Panc1 (cell line): Measurements from ENCODE around the gene TMEM51. TPM values are rescaled to one million over a fixed set of nuclear protein-coding genes. Genes with fewer than 3 reads are reported as not detected.
"Not testable (repeated sequence)": the region's sequence is repeated elsewhere in the genome, so short reads cannot be mapped to it uniquely, and the experiment has no call there.

ENCODE experiments used
- ATAC-seq: fragments of 200-7000 bp; cut with Tn5 transposase; 2 replicates; pipeline ENCODE4 v1.9.1; 2020; ENCODE audit warnings: mild to moderate bottlenecking, moderate library complexity
- BruUV-seq: library from RNA; stranded (reverse); fragments of 400-500 nt; replicated peaks from 2 replicates; lab custom pipeline; 2021; lab: Mats Ljungman, UMichigan
- CTCF ChIA-PET: fragments of 300-600 bp; sonication (Branson Sonifier 250); formaldehyde crosslinking; loops from one replicate; lab custom pipeline; 2022; ENCODE audit warnings: antibody characterized with exemption; lab: Charles Lee
- POLR2A ChIA-PET: fragments of 300-600 bp; sonication (Branson Sonifier 250); formaldehyde crosslinking; loops from one replicate; lab custom pipeline; 2022; ENCODE audit warnings: antibody characterized with exemption; lab: Charles Lee
- DNase-seq: peaks from one replicate; pipeline ENCODE4 v3.0.0-alpha.2; 2010; ENCODE audit warnings: low read depth, low spot score
- H3K27ac ChIP-seq: 2 replicates; pipeline ENCODE4 v1.5.1; 2011; ENCODE audit warnings: mild to moderate bottlenecking, low read length, inconsistent platforms
- H3K27me3 ChIP-seq: fragments of 200-500 bp; sonication (Bioruptor generic); 2 replicates; pipeline ENCODE4 v1.6.0; 2014; ENCODE audit warnings: low read length, inconsistent platforms; ENCODE audit not compliant: control insufficient read depth, insufficient read depth
- H3K36me3 ChIP-seq: fragments of 200-500 bp; sonication (Bioruptor generic); 2 replicates; pipeline ENCODE4 v1.5.1; 2014; ENCODE audit warnings: inconsistent platforms, mild to moderate bottlenecking, low read length, moderate library complexity; ENCODE audit not compliant: control insufficient read depth, insufficient read depth
- H3K4me1 ChIP-seq: 2 replicates; pipeline ENCODE4 v1.5.1; 2011; ENCODE audit warnings: inconsistent platforms, mild to moderate bottlenecking, low read length, moderate library complexity; ENCODE audit not compliant: control insufficient read depth, insufficient read depth
- H3K4me3 ChIP-seq, 2 experiments: 2 replicates each; pipeline ENCODE4 v1.5.1; 2011 to 2012; ENCODE audit warnings: low read depth in 2 of 2, low read length in 2 of 2, mild to moderate bottlenecking in 2 of 2, inconsistent platforms in 1 of 2, moderate library complexity in 1 of 2
- H3K9me3 ChIP-seq: fragments of 200-500 bp; sonication (Bioruptor generic); 2 replicates; pipeline ENCODE4 v1.5.1; 2014; ENCODE audit warnings: low read depth, mild to moderate bottlenecking, inconsistent platforms, low read length, moderate library complexity; ENCODE audit not compliant: control insufficient read depth, insufficient read depth
- CTCF ChIP-seq: fragments of 450-650 bp; IDR thresholded peaks from 2 replicates; pipeline ENCODE4 v1.5.1; 2017; ENCODE audit warnings: mild to moderate bottlenecking
- POLR2AphosphoS5 ChIP-seq: IDR thresholded peaks from 2 replicates; pipeline ENCODE4 v1.6.1; 2012; ENCODE audit warnings: mild to moderate bottlenecking, low read depth, low read length, moderate library complexity
- REST ChIP-seq, 2 experiments: IDR thresholded peaks; 2 replicates each; pipeline ENCODE4 v1.6.1; 2011 to 2012; ENCODE audit warnings: low read depth in 2 of 2, control low read depth in 1 of 2, low read length in 1 of 2, mild to moderate bottlenecking in 1 of 2, moderate library complexity in 1 of 2; ENCODE audit not compliant: insufficient read depth in 1 of 2
- SIN3A ChIP-seq: IDR thresholded peaks from 2 replicates; pipeline ENCODE4 v1.6.1; 2012; ENCODE audit warnings: low read depth, mild to moderate bottlenecking, low read length, moderate library complexity, borderline replicate concordance; ENCODE audit not compliant: insufficient read depth
- TCF7L2 ChIP-seq: IDR thresholded peaks from 2 replicates; pipeline ENCODE4 v1.6.1; 2011; ENCODE audit warnings: mild to moderate bottlenecking, low read depth, low read length, inconsistent platforms
- in situ Hi-C: cut with HindIII; loops from 2 replicates; pipeline ENCODE4 v1.10.0; 2016; ENCODE audit warnings: low sequenced_read_pairs, low pct_unique_long_range_greater_than_20kb
- intact Hi-C: fragments of 100-400 bp; cut with micrococcal nuclease; formaldehyde crosslinking; loops from one replicate; pipeline ENCODE4 v1.10.0; 2022; ENCODE audit not compliant: unreplicated experiment
- total RNA-seq: library from RNA; stranded (reverse); gene quantifications from one replicate; pipeline ENCODE4 v1.2.1, GENCODE V29; 2021; ENCODE audit not compliant: unreplicated experiment

The TMEM51 gene
- total RNA-seq, 1 experiment from 2014 or later: 25.8 TPM

- CTCF ChIA-PET: no interaction called here
- BruUV-seq: no TSS peak
Observed at GRCh38 chr1:15174615-15174983, 21.1 kb downstream of the TMEM51 start.

DNA sequence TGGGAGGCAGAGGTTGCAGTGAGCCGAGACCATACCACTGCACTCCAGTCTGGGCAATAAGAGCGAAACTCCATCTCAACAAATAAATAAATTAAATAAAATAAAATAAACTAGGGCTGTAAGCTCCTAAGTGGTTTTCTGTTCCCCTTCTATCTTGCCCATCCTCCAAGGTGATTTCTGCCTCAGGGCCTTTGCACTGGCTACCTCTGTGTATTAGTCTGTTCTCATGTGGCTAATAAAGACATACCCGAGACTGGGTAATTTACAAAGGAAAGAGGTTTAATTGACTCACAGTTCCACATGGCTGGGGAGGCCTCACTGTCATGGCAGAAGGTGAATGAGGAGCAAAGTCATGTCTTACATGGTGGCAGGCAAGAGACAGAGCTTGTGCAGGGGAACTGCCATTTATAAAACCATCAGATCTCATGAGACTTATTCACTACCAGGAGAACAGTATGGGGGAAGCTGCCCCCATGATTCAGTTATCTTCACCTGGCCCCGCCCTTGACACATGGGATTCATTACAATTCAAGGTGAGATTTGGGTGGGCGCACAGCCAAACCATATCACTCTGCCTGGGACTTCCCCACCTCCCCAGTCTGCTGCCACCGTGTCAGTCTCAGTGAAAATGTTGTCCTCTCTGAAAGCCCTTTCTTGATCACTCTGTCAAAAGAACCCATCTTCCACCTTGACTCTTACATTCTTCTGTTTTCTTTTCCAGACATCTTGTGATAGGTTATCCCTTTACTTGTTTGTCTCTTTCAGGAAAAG, 22.0 kb downstream of the TMEM51 start:
- H3K36me3 ChIP-seq, H3K4me3 ChIP-seq, H3K9me3 ChIP-seq, H3K27me3 ChIP-seq, intact Hi-C loops, in situ Hi-C loops, DNase-seq, BruUV-seq, CTCF ChIA-PET, ATAC-seq, POLR2A ChIA-PET: not testable (repeated sequence)
- H3K4me1 ChIP-seq: peaks cover 61% of the 10 kb centered on the region
- peak overlapping the region; percentile 39; the same call in 1 of the 2 replicates for H3K27ac ChIP-seq

More at GRCh38 chr1:15174615-15174983, 21.1 kb downstream of the TMEM51 start:
- POLR2A ChIA-PET: no interaction called here
- DNase-seq (no peak), ATAC-seq (no peak)
- Histone ChIP-seq H3K27me3 (no peaks in the 10 kb centered on the region), H3K9me3 (no peaks in the 10 kb centered on the region), H3K4me3 (no peak overlapping the region), H3K4me1 (peaks cover 55% of the 10 kb centered on the region), H3K36me3 (no peaks in the 10 kb centered on the region), H3K27ac (no peak overlapping the region)
- in situ Hi-C loops: no loop called here
- TF ChIP-seq TCF7L2: no peak
- TF ChIP-seq POLR2AphosphoS5: no peak
- no peak for TF ChIP-seq CTCF
- TF ChIP-seq SIN3A: no peak
- TF ChIP-seq REST (IDR thresholded peaks at IDR 0.05; ENCODE audit: insufficient read depth in 1 of 2, low read depth in 2 of 2, low read length in 1 of 2): no peak
- intact Hi-C loops: no loop called here

GRCh38 chr1:15176120-15176519, 22.6 kb downstream of the TMEM51 start:
- intact Hi-C loops (no loop called here), in situ Hi-C loops (no loop called here)
- ChIA-PET CTCF (no interaction called here), POLR2A (no interaction called here)
- H3K27ac ChIP-seq: peak overlapping the region; percentile 39; the same call in 1 of the 2 replicates
- BruUV-seq: no TSS peak
- H3K4me1 ChIP-seq: peaks cover 65% of the 10 kb centered on the region
- H3K27me3 ChIP-seq: no peaks in the 10 kb centered on the region
- TF ChIP-seq TCF7L2: no peak
- TF ChIP-seq CTCF: no peak
- no peak for TF ChIP-seq SIN3A
- no peak for TF ChIP-seq POLR2AphosphoS5
- TF ChIP-seq REST (IDR thresholded peaks at IDR 0.05; ENCODE audit: insufficient read depth in 1 of 2, low read depth in 2 of 2, low read length in 1 of 2): no peak
- DNase-seq: no peak
- no peak for ATAC-seq
- H3K4me3 ChIP-seq: no peak overlapping the region
- H3K9me3 ChIP-seq: no peaks in the 10 kb centered on the region
- no peaks in the 10 kb centered on the region for H3K36me3 ChIP-seq
